ENCODE data around the gene FRMD3.

DNA sequence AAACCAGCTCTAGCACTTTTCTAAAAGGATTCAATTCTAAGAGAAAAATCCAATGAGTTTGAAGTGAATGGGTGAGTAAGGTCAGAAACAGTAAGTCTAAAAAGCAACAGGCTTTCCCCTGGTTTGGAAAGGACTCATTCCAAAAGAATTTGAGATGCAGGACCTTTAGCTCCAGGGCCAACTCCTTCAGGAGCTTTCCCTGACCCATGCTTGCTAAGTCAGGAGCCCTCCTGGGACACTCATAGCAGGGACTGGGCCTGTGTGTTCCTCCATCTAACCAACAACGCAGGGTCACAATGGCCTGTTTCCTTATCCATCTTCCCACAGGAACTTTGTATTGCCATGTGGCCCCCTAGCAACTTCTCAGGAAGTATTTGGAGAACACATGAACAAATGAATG lies 198.8 kb downstream of the FRMD3 start:
- TF ChIP-seq POLR2A (IDR thresholded peaks at IDR 0.05; ENCODE audit: low read depth): no peak
- TF ChIP-seq, protein P1, sequence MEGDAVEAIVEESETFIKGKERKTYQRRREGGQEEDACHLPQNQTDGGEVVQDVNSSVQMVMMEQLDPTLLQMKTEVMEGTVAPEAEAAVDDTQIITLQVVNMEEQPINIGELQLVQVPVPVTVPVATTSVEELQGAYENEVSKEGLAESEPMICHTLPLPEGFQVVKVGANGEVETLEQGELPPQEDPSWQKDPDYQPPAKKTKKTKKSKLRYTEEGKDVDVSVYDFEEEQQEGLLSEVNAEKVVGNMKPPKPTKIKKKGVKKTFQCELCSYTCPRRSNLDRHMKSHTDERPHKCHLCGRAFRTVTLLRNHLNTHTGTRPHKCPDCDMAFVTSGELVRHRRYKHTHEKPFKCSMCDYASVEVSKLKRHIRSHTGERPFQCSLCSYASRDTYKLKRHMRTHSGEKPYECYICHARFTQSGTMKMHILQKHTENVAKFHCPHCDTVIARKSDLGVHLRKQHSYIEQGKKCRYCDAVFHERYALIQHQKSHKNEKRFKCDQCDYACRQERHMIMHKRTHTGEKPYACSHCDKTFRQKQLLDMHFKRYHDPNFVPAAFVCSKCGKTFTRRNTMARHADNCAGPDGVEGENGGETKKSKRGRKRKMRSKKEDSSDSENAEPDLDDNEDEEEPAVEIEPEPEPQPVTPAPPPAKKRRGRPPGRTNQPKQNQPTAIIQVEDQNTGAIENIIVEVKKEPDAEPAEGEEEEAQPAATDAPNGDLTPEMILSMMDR (IDR thresholded peaks at IDR 0.05): no peak
